NCI-H2081 (cell line): ENCODE results near the gene CCDC12.
A peak's percentile ranks its signal among the peaks of the same experiment; 100 is the strongest.

Experiments
- DNase-seq, 2 experiments: peaks; one replicate each; lab custom pipeline; 2025; lab: John Stamatoyannopoulos, UW

The CCDC12 gene

DNA sequence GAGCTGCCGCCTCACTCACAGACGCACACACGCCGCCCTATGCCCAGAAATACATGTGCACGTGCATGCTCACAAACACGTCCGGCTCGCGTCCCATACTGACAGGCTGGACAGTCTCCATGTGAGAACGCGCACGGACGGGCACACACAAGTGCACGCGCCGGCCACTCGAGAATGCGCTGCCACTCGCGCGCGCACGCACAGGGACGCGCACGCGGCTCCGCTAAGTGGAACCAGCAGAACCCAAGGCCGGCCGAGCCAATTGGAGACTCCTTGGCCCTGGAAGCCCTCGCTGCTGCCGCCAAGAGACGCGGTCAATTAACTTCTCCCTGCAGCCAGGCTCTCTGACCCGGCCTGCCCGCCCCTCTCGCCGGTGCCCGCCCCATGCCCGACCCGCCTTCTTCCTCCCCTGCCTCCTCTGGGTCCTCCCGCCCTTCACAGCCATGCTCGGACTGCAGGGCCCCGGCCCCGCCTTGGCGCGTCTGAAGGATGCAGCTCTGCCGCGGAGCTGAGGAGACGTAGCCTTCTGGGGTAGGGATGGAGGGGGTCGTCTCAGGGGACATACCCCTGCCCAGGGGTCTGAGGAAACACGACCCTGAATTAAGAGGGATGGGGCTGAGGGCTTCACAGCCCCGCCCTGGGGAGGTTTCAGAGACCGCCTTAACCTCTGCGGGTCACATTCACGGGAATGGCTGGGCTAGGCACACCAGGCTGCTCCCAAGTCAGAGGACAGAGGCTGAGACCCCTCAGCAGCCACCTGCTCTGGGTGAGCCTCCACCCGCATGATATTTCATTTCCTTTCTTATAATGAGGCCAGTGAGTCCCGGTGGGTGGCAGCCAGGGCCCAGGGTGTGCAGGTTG lies 84.0 kb downstream of the CCDC12 start:
- DNase-seq, result peak in 1 of 2 experiments; percentile 8

DNA sequence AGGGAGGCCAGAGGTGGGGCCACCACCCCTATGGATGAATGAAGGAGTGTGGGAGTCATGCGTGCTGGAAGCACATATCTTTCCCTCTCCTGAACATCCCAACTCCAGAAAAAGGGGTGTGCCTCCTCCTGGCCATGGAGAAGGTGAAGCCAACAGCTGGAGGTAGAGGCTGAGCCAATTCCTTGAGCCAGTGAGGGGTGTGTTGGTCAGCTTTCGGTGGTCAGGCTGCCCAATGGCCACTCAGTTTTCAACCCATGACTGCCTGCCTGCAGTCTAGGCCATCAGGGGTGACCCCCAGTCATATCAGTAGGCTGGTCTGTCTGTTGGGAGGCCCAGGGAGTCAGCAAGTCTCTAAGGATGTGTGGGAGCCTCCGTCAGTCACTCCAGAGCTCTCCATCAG lies 85.4 kb downstream of the CCDC12 start:
- no peak for DNase-seq

DNA sequence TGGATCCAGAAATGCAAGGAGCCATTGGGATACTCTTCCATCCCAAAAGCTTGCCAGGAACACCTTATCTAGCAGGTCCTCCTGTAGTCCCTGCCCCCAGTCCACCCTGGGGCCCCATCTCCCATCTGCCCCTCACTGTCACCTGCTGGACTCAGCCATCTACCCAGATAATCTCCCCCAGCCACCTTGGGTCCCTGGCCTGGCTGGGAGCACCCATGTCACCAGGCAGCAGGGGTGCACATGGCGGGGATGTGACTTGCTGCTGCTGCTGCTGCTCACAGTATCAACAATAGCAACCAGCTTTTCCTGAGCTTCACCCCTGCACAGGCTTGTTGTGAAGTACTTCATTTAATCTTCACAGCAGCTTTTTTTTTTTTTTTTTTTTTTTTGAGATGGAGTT lies 86.4 kb downstream of the CCDC12 start:
- DNase-seq, result no peak

DNA sequence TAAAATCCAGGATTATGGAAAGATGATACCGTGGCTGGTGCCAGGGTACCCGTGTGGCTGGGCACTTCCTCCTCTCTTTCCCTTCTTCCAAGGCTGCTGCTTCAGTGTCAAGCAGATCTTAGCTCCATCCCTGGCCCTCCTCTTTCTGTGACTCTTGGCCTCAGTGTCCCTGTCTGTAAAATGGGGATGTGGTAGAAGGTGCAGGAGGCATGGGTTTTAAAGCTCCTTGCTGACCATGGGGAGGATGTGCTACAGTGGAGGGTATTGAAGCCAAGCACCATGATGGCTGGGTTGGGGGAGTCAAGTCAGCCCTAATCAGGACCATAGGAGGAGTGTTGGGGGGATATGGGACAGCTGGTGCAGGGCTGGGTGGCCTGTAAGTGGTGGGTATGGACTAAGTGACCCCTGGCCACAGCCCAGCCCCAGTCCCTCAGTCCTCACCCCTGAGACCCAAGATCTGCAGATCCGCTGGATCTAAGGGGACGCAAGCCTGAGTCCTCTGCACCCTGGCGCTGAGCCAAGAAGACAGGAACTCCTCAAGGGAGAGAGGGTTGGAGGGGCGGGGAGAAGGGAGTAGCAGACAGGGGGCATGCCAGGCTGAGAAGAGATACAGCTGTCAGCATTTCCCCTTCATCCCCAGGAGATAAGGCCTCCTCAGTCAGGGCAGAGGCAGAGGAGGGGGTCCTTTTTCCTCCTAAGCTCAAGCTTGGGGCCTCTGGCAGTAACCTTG lies 87.0 kb downstream of the CCDC12 start:
- DNase-seq, result no peak

DNA sequence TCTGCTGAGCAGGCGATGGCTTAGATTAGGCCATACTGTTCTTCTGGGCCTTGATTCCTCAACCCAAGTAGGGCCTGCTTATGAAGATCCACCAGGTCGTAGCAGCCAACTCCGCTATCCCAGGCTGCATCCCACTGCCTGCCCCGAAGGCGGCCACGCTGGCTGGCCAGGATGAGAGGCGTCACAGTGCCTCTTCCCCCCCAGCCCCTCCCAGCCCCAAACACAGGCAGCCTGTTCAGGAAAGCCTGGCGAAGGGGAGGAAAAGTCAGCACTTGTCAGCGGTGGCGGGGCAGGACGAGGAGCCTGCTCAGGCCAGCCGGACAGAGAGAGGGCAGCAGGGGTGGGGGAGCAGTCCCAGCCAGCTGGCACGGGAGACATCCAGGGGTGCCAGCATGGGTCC lies 87.8 kb downstream of the CCDC12 start:
- DNase-seq, result no peak

DNA sequence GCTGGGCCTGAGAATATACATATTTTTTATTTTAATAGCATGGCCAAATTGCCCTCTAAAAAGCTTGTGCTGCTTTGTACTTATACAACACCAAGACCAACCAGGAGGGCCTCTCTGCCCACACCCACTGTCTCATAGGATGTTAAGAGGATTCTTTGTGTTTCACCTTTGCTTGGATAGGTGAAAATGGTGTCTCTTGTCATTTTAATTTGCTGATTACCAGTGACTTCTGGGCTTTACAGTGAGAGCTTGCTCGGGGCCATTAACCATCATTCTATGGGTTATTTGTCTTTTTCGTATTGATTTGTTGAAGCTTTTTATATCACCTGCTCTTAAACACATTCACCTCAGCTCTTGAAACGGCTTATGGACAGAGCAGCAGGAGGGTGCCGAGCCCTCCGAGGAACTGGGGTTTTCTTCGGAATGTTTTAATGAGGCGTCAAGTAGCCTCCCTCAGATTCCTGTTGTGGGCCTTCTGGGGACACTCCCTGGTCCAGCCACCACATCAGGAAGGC lies 88.5 kb downstream of the CCDC12 start:
- DNase-seq, result no peak

DNA sequence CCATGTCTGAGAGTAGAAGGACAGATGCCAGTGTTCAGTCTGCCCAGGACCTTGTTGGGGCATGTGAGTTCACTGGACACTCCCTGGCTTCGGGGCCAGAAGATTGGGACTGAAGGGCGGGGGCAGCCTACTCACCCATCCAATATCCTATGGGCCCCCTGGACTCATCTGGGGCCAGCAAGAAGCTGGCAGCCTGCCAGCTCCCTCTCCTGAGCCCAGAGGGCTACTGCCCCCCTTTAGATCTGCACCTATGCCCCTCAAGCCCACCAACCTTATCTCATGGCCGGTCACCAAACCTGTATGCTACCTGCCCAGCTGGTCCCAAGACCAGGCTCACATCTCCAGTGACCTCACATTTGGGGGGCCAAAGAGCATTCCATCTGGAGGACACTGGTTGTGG lies 90.9 kb downstream of the CCDC12 start:
- no peak for DNase-seq

DNA sequence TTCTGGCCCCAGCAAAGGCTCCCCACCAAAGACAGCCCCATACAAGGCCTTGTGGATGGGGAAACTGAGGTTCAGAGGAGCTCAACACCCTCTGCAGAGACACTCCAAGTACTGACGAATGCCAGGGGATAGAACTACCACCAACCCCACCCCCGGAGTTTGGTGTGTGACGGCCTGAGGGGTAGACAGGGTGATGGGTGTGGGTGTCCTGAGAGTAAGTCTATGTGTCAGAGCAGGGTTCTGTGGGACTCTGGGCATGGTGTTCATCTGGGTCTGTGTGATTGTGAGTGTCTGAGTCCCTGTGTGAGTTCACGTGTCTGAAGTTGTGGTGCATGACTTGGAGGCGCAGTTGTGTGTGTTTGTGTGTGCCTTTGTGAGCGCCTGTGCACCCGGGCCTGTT lies 91.6 kb downstream of the CCDC12 start:
- no peak for DNase-seq

DNA sequence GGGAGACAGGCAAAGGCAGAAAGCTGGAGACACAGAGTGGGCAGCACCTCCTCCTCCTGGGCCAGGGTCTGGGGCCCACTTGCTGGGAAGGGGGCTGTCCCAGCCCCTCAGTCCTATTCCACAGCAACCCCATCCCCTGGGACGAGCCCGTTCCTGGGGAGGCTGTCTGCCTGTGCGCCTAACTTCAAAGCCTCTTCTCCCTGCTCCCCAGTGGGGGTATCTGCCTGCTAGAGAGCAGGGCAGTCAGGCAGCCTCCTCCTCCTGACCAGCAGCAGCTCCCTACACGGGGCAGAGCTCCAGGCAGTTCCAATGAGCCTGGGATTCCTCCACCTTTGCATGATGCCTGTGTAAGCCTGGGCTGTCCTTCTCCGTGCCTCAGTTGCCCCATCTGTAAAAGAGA lies 92.1 kb downstream of the CCDC12 start:
- no peak for DNase-seq

DNA sequence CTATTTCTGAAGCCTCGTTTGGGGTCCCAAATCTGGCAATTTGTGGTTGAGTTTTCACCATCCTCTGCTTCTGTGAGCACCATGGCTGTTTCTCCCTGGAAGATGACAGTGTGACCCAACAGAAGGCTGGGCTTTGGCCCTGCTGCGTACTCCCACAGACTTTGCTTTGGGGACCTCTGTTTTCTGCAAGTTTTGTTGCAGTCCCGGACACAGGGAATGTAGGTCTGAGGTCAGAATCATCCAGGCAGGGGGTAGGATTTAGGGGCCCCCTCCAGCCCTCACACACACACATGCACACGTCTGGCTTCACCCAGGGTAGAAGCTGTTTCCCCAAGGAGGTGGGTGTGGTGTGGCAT lies 92.7 kb downstream of the CCDC12 start:
- DNase-seq, result no peak

DNA sequence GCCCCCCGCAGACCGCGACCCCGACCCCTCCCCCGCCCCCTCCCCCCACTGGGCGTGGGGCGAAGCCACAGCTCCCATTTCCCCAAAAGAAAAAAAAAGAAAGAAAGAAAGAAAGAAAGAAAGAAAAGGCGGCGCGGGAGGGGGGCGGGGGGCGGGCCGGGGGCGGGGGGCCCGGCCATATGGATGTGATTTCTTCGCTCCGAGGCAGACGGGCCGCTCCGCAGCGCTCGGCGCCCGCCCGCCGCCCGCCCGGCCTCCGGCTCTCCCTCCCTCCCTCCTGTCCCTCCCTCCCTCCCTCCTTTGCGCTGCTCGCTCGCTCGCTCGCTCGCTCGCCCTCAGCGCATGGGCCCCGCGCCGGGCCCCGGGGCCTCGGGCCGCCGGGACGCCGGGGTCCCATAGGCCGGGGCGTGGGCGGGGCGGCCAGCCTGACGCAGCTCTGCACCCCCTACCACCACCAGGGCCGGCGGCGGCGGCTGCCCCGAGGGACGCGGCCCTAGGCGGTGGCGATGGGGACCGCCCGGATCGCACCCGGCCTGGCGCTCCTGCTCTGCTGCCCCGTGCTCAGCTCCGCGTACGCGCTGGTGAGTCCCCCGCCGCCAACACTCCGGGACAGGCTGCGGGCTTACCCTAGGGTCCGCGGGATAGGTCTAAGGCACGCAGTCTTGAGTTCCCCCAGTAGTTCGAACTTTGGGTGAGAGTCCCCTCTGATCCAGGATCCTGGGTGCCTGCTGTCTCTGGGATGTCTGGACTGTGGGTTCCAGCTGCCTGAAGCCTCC lies 93.3 kb downstream of the CCDC12 start:
- peak in 1 of 2 experiments; percentile 7 for DNase-seq

DNA sequence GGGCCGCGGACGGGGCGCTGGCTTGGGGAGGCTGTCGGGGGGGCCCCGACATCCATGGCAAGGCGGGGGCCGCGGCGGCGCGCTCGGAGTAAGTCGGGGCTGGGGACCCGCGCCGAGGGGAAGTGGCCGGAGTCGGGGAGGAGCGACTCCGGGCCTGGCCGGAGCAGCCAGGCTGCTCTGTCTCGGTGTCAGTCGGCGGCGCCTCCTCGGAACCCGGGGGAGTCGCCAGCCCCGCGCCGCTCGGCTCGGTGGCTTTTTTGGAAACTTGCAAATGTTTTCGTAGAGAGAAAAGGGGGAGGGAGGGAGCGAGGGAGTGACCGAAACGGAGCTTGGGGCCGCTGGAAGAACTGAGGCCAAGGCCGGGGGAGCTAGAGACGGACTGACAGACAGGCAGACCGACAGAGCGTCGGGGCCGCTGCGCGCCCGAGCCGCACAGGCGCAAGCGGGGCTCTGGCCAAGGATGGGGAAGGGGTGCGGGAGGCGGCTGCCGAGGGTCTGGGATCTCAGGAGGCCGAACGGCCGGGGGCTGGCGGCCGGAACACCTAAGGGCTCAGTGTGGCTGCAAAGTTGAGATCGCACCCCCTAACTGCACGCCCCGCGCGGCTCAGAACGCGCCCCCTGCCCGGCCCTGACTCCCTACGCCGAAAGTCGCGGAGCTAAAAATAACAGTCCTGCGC lies 94.0 kb downstream of the CCDC12 start:
- DNase-seq, result no peak

DNA sequence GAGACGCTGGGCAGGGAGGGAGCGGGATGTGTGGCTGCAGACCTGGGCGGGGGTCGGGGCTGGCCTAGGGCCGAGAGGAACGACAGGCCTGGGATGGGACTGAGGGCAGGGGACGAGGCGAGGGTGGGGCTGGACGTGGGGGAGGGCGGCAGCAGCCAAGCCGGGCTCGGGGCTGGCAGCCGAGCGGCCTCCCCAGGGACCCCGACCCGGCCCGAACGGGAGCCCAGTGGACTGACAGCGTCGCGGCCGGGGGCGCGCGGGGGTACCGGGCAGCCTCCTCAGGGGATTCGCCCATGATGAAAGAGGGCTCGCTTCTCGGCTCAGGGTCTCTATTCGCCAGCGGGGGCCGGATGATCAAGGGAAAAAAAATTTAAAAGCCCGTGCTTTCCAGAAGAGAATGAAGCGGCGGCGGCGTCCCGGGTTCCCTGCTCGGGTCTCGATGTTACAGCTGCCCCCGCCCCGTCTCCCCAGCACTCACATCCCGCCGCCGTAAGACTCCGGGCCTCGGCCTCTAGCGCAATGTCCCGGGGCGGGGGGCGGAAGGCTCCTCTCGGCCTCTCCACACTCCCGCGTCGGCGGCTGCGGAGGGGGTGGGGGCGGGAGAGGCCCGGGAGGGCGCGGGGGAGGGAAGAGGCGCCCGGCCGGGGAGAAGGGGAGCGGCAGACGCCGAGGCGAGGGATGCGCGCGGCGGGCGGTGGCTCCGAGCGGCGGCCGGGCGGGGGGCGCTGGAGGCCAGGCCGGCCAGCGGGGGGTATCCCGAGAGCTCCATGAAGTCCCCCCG lies 94.8 kb downstream of the CCDC12 start:
- no peak for DNase-seq

DNA sequence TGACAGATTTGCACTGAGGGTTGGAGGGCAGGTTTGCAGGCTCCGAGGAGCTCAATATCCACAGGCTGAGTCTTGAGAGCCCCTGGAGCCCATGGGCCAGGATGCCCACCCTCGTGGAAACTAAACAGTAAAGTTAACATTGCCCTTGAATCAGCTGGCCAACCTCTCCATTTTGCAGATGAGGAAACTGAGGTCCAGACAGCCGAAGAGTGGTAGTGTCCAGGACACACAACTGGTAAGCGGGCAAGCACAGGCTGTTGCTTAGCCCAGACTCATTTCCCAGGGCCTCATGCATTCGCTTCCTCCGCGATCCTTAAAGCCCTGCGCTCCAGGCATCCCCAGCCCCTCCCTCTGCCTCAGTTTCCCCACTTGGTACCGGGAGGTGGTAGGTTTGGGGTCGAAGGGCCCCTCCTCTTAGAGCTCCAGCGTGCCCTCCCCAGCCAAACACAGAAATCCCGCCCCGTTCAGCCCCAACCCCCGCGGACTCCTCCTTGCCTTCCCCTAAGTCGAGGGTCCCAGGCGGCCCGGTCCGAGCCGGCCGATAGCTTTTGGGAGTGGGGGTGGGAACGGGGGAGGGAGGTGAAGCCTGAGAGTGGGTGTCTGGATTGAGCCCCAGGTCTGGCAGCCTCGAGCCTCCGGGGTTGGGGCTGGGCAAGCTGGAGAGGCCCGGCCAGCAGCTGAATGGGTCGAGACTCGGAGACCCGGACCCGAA lies 95.5 kb downstream of the CCDC12 start:
- DNase-seq, result no peak

DNA sequence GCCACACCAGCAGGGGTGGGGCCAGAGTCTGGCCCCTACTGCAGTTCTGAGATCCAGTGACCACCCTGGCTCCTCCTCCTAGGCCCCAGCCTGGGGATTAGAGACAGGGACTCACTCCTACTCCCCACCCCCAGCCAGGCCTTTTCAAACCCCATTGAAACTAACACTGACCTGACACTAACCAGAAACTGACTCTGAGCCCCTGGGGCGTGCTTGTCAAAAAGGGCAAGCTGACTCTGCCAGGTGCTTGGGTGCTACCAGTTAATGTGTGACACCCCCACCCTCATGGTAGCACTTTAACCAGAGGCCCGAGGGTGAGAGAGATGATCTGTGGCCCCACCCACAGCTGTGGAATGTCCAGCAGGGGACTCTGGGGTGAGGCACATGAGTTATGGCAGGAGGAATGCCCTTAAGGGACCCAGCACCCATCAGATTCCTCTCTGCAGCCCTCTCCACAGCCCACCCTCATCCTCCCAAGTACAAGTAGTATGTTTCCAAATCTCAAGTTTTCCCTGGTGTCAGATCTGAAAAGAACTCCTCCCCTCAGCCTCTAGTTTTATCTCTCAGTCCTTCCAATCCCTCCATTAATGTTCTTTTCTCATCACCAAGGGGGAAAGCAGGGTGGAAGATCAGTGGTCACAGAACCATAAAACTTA lies 97.6 kb downstream of the CCDC12 start:
- no peak for DNase-seq

DNA sequence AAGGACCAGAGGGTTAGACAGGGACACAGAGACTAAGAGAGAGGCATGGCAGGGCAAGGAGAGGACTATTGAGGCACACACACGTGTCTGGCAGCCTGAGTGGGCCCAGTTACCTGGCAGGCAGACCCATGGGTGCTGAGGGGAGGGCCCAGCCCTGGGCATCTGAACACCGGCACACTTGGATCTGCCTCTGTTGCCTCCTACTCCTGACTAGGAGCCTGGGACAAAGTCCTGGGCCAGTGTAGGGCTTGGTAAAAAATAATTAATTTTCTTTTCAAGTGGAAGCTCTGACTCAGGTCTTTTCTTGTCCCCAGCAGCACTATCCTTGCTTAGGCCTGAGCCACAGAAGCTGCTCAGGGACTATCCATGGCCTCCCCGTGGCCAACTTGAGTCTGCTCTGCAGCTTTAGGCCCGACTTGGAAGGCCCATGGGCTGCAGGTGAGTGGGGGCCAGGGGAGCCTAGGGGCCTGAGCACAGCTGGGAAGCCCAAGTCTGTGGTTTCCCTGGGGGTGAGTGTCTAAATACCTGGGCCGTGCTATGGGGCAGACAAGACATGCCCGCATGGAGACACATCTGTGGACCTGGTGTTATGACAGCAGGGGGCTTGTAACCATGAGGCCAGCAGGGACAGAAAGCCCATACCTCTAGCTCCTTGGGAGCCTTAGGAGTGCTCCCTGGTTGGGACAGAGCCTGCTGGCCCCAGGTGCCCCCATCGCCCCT lies 99.0 kb downstream of the CCDC12 start, which contains the start of gene PTH1R:
Gene PTH1R, plus strand, starts transcription at position 316 of the 720 bp plus-strand sequence. CDS start 5,839 bp downstream, outside the sequence.
- no peak for DNase-seq

DNA sequence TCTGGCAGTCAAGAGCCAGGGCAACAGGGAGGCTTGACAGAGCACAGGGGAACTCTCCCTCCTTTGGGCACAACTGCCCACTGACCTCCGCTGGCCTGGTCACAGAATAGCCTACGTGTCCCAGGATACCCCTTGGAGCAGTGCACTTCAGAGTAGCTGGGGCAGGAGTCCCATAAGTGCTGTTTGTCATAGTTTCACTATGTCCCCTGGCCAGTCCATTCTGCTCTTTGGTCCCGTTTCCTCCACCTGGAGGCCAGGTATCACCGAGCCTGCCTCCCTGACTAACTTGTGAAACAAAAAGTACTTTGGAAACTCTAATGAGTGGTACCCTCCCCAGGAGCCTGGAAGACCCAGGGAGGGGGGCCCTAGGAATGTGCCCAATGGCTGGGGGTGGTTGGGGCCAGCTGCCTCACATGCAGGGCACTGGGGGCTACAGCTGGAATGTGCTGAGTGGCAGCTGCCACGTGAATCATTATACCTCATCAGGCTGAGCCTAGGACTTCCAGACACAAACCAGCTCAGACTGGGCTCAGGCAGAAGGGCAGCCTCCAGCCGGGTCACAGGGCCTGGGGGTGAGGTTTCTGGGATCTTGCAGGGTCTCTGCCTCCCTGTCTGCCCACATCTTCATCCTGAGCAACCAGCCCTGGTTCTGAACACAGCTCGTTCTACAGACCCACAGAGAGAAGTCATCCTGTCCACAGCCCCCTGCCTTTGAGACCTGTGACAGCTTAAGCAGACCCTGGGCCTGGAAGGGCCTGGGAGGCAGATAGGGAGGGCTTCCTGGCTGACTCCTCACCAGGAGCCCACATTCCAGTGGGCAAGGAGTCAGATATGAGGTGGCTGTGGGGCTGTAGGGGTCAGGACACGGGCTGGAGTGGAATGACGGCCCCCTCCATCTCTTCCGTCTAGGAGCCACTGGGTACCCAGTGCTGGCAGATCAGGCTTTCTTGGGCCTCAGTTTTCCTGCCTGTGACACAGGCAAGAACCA lies 99.9 kb downstream of the CCDC12 start:
- no peak for DNase-seq

DNA sequence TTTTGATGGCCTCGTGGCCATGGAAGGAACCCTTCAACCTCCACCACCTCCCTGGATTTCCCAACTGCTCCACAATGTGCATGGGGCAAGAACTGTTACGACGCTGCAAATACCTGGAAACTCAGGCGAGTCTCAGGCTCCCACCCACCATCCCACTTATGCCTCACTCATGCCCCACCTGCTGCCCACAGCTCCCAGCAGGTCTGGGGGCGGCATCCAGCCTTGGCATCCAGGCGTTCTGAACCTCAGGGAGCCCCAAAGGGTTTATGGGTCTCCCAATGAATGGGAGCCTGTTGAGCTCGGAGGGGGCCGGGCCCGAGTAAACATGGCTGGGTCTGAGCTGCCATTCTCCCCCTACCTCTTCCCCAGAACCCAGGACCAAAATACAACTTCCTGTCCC lies 101.0 kb downstream of the CCDC12 start:
- no peak for DNase-seq
